ENCODE measurements around the gene FAM43A. TPM values are rescaled to one million over a fixed set of nuclear protein-coding genes. Genes with fewer than 3 reads are reported as not detected.

FAM43A gene
- total RNA-seq, 4 donors from 2014 or later, result 2.7 to 4.8 (median 4.3) TPM

- TF ChIP-seq CTCF (IDR thresholded peaks at IDR 0.05 in 4 of 5, conservative IDR thresholded peaks at IDR 0.05 in 1 of 5) (no peak), POLR2A (IDR thresholded peaks at IDR 0.05) (peak; percentile 49 to 64)
- Histone ChIP-seq H3K9me3 (no peaks in the 10 kb centered on the region), H3K27ac (peak within 1 kb of the TSS; percentile 83 to 91 (median 88)), H3K4me1 (peaks cover 32 to 33% of the 10 kb centered on the region in 2 donors), H3K27me3 (no peaks in the 10 kb centered on the region), H3K36me3 (peaks cover 0 to 18% of the 10 kb centered on the region in 2 donors), H3K4me3 (peak within 1 kb of the TSS; percentile 66 to 95 (median 87))
- in situ Hi-C loops (cut with MboI; ENCODE audit: low sequenced_read_pairs in 4 of 4) (loop anchor here in 3 of 4 donors (10.0 kb wide), 2 partner anchors 593 to 853 kb away; no protein-coding TSS in a partner anchor), intact Hi-C loops (cut with DNase I; ENCODE audit: low total_unique reads) (loop anchor here (2.0 to 5.0 kb wide), 4 partner anchors 15 to 850 kb away; partner anchors contain the start of gene ATP13A3)
- ATAC-seq (peak; percentile 98), DNase-seq (peak; percentile 84 to 88)
Measured at GRCh38 chr3:194671900-194672808, 13.5 kb upstream of the FAM43A start, which contains the start of gene LSG1. LSG1 (minus strand) TSS chr3:194672191; CDS start chr3:194672162, 29 bp downstream.

DNA sequence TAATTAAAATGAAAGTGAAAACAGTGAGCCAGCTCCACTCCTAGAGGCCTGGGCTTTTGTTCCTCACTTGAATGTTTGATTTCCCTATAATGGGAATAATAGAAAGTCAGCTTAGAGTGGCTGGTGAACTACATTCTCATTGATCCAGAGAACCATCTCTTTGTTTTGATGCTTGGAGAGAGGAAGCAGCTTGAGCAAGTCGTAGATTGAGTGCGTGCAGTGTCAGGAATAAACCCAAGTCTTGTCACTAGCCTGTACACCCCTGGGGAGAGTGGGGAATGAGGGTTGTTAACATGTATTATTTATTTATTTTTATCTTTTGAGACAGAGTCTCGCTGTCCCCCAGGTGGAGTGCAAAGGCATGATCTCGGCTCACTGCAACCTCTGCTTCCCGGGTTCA lies 12.8 kb upstream of the FAM43A start:
- in situ Hi-C loops (cut with MboI; ENCODE audit: low sequenced_read_pairs in 4 of 4), result loop anchor here in 3 of 4 donors (10.0 kb wide), 2 partner anchors 592 to 852 kb away; no protein-coding TSS in a partner anchor
- DNase-seq (no peak), ATAC-seq (no peak)
- H3K9me3 ChIP-seq, result no peaks in the 10 kb centered on the region
- intact Hi-C loops (cut with DNase I; ENCODE audit: low total_unique reads), result loop anchor here (2.0 to 5.0 kb wide), 3 partner anchors 14 to 849 kb away; partner anchors contain the start of gene ATP13A3
- H3K4me3 ChIP-seq, result peak overlapping the region; percentile 66 to 95 (median 87)
- peak overlapping the region; percentile 83 to 91 (median 88) for H3K27ac ChIP-seq
- no peak for TF ChIP-seq POLR2A (IDR thresholded peaks at IDR 0.05)
- TF ChIP-seq CTCF (IDR thresholded peaks at IDR 0.05 in 4 of 5, conservative IDR thresholded peaks at IDR 0.05 in 1 of 5), result no peak
- H3K4me1 ChIP-seq, result peaks cover 32 to 33% of the 10 kb centered on the region in 2 donors
- H3K36me3 ChIP-seq, result peaks cover 0 to 18% of the 10 kb centered on the region in 2 donors
- H3K27me3 ChIP-seq, result no peaks in the 10 kb centered on the region

- TF ChIP-seq POLR2A (IDR thresholded peaks at IDR 0.05), result no peak
- Histone ChIP-seq H3K36me3 (peaks cover 0 to 11% of the 10 kb centered on the region in 2 donors), H3K9me3 (no peaks in the 10 kb centered on the region), H3K27me3 (no peaks in the 10 kb centered on the region), H3K4me1 (peaks cover 32 to 33% of the 10 kb centered on the region in 2 donors), H3K27ac (peak overlapping the region in 3 of 4 donors; percentile 27 to 49 (median 43)), H3K4me3 (no peak overlapping the region)
- in situ Hi-C loops (cut with MboI; ENCODE audit: low sequenced_read_pairs in 4 of 4) (loop anchor here in 3 of 4 donors (10.0 kb wide), 2 partner anchors 591 to 851 kb away; no protein-coding TSS in a partner anchor), intact Hi-C loops (cut with DNase I; ENCODE audit: low total_unique reads) (loop anchor here (2.0 to 5.0 kb wide), 4 partner anchors 13 to 849 kb away; partner anchors contain the start of gene ATP13A3)
- DNase-seq, result no peak
- ATAC-seq, result no peak
Measured at GRCh38 chr3:194673761-194674160, 11.9 kb upstream of the FAM43A start.

DNA sequence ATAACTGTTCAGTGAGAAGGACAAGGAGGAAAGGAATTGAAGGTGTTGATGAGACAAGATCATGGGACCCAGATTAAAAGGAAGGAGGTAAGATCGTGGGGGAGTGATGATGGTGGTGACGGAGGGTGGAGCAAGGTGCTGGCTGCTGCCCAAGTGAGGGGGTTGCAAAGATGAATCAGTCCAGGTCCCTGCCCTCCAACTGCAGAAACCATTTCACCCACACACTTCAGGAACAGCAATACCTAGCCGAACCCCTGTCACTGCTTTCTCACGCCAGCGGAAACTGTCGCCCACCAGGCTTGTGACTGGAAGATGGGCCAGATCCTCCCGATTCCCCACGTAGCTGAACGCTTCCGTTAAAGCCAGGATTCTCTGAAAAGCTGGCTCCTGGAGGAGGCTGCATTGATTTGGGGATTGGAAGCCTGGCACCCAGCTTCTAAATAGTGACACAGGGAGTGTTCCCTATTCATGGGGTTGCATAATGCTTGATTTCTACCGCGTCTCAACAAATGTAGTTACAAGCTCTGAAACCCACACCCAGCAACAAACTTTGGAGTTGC lies 10.5 kb upstream of the FAM43A start:
- DNase-seq (no peak), ATAC-seq (no peak)
- in situ Hi-C loops (cut with MboI; ENCODE audit: low sequenced_read_pairs in 4 of 4) (loop anchor here (5.0 to 25.0 kb wide), 5 partner anchors 432 to 862 kb away; partner anchors contain the start of gene PPP1R2 (in 2 of the 4)), intact Hi-C loops (cut with DNase I; ENCODE audit: low total_unique reads) (loop anchor here (2.0 kb wide), 1 partner anchor 432 kb away; no protein-coding TSS in a partner anchor)
- Histone ChIP-seq H3K4me3 (no peak overlapping the region), H3K9me3 (no peaks in the 10 kb centered on the region), H3K4me1 (peaks cover 29 to 31% of the 10 kb centered on the region in 2 donors), H3K27ac (peak overlapping the region in 1 of 4 donors; percentile 9), H3K36me3 (no peaks in the 10 kb centered on the region), H3K27me3 (no peaks in the 10 kb centered on the region)
- TF ChIP-seq CTCF (IDR thresholded peaks at IDR 0.05 in 4 of 5, conservative IDR thresholded peaks at IDR 0.05 in 1 of 5) (no peak), POLR2A (IDR thresholded peaks at IDR 0.05) (no peak)
